HAP-1 (cell line): ENCODE results near the gene GABPB2.

ENCODE experiments used
- DNase-seq, 2 experiments: peaks; one replicate each; pipeline ENCODE4 v3.0.0-alpha.2; 2016 to 2020; ENCODE audit warnings: low spot score in 2 of 2
- H3K27me3 ChIP-seq: fragments of 250-450 bp; sonication (Bioruptor Pico); 2 replicates; pipeline ENCODE4 v1.5.1; 2020; ENCODE audit warnings: low read depth, mild to moderate bottlenecking, moderate library complexity
- H3K36me3 ChIP-seq: fragments of 250-450 bp; sonication (Bioruptor Pico); replicated peaks from 2 replicates; pipeline ENCODE4 v1.5.1; 2020; ENCODE audit warnings: mild to moderate bottlenecking
- H3K4me1 ChIP-seq: fragments of 250-450 bp; sonication (Bioruptor Pico); 2 replicates; pipeline ENCODE4 v1.5.1; 2020; ENCODE audit warnings: mild to moderate bottlenecking
- H3K4me3 ChIP-seq: fragments of 250-450 bp; sonication (Bioruptor Pico); 2 replicates; pipeline ENCODE4 v1.5.1; 2020; ENCODE audit warnings: mild to moderate bottlenecking, moderate library complexity
- H3K9me3 ChIP-seq: fragments of 250-450 bp; sonication (Bioruptor Pico); 2 replicates; pipeline ENCODE4 v1.5.1; 2020; ENCODE audit warnings: mild to moderate bottlenecking, moderate library complexity
- in situ Hi-C: fragments of 300-500 bp; cut with MboI; formaldehyde crosslinking; loops from 3 replicates; pipeline ENCODE4 v1.14.3; 2020; ENCODE audit warnings: low sequenced_read_pairs, inconsistent platforms, mixed read lengths

The GABPB2 gene

DNA sequence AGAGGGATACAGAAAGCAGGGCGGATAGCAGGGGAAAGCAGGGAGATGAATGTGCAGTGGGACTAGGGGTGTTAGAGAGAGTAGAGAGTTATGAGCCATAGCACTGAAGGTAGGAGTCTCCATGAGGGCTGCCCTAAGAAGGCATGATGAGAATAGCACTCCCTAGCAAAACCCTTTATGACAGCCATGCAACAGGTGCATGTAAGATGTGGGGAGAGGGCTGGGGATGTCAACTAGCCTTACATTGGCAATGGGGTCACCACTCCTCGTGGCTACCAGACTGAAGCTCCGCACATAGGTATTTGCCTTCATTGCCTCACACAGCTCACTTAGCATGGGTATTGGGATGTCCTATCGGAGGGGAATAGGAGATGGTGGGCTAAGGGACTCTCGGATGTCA lies 100.6 kb downstream of the GABPB2 start:
- Histone ChIP-seq H3K4me1 (peaks cover 4% of the 10 kb centered on the region; the same call in 1 of the 2 replicates), H3K4me3 (no peak overlapping the region), H3K27me3 (no peaks in the 10 kb centered on the region), H3K9me3 (no peaks in the 10 kb centered on the region), H3K36me3 (peaks cover 21% of the 10 kb centered on the region)
- in situ Hi-C loops, result no loop called here
- DNase-seq, result no peak
